ENCODE data around the gene DMBX1. TPM values are rescaled to one million over a fixed set of nuclear protein-coding genes. Genes with fewer than 3 reads are reported as not detected.

Gene DMBX1
- polyA plus RNA-seq, 4 donors: 0.01 TPM; not detected in 3

DNA sequence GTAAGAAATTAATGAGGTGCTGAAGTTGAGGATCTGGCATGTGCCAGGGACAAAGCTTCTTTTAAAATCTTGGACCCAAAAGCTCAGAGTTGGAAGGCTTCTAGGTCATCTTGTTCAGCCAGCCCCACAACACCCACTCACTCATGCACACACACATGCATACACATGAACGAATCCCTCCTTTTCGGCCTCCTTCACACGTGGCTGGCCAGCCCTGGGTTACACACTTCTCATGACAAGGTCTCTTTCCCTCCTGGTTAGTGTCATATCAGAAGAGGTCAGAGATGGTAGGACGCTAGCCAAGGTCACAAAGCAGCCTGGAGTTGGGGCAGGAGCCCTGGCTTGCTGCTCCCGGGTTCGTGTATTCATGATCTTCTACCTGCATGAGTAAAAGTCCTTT is 6.9 kb downstream of the DMBX1 start:
- H3K9me3 ChIP-seq (ENCODE audit: control insufficient read depth in 2 of 2, insufficient read depth in 1 of 2, low read depth in 1 of 2, low read length in 1 of 2): peaks cover 0 to 2% of the 10 kb centered on the region in 2 donors
- 49 to 69% (median 54%) methylated on average over 6 of the region's 6 CpGs for WGBS, 3 donors

GRCh38 chr1:46497020-46497419 is 7.4 kb downstream of the DMBX1 start:
- no peak for DNase-seq
- Histone ChIP-seq H3K9me3 (ENCODE audit: control insufficient read depth in 2 of 2, insufficient read depth in 1 of 2, low read depth in 1 of 2, low read length in 1 of 2) (no peaks in the 10 kb centered on the region), H3K27ac (ENCODE audit: low read depth in 1 of 3, low read length in 2 of 3) (no peak overlapping the region), H3K27me3 (ENCODE audit: control insufficient read depth in 3 of 3, insufficient read depth in 3 of 3, low read length in 3 of 3) (peaks cover 0 to 72% (median 25%) of the 10 kb centered on the region in 3 donors), H3K36me3 (ENCODE audit: control insufficient read depth in 3 of 3, insufficient read depth in 2 of 3, low read depth in 1 of 3, low read length in 3 of 3) (no peaks in the 10 kb centered on the region), H3K4me3 (ENCODE audit: low read depth in 1 of 3, low read length in 3 of 3) (no peak overlapping the region), H3K4me1 (ENCODE audit: control insufficient read depth in 3 of 3, insufficient read depth in 2 of 3, low read depth in 1 of 3, low read length in 2 of 3) (no peaks in the 10 kb centered on the region)
- WGBS, 3 donors: 68 to 73% (median 72%) methylated on average over 3 of the region's 3 CpGs
- FAIRE-seq: no peak

More for the DNA sequence above, 6.9 kb downstream of the DMBX1 start:
- Histone ChIP-seq H3K36me3 (ENCODE audit: control insufficient read depth in 3 of 3, insufficient read depth in 2 of 3, low read depth in 1 of 3, low read length in 3 of 3) (no peaks in the 10 kb centered on the region), H3K4me1 (ENCODE audit: control insufficient read depth in 3 of 3, insufficient read depth in 2 of 3, low read depth in 1 of 3, low read length in 2 of 3) (no peaks in the 10 kb centered on the region), H3K27ac (ENCODE audit: low read depth in 1 of 3, low read length in 2 of 3) (no peak overlapping the region), H3K4me3 (ENCODE audit: low read depth in 1 of 3, low read length in 3 of 3) (no peak overlapping the region), H3K27me3 (ENCODE audit: control insufficient read depth in 3 of 3, insufficient read depth in 3 of 3, low read length in 3 of 3) (peaks cover 0 to 73% (median 30%) of the 10 kb centered on the region in 3 donors)
- DNase-seq (no peak), FAIRE-seq (no peak)

DNA sequence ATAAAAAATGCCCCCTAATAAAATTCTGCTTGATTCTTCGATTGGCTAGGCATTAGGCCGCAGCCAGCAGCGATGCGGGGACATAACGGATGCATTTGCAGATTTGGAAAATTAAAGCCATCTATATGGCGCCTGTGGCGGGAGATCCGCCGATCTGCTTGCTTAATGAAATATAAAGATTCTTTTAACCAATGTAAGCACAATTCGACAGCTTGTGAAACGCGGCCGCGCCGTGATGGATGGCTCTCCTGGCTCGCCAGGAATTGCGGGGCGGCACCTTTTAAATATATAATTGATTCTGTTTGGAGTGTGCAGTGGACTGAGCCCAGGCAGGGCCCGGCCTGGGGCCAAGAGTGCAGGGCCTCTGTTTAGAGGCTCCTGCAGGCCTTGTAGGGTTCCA is 8.0 kb downstream of the DMBX1 start:
- no peaks in the 10 kb centered on the region for H3K4me1 ChIP-seq (ENCODE audit: control insufficient read depth in 3 of 3, insufficient read depth in 2 of 3, low read depth in 1 of 3, low read length in 2 of 3)
- no peak overlapping the region for H3K4me3 ChIP-seq (ENCODE audit: low read depth in 1 of 3, low read length in 3 of 3)
- no peak overlapping the region for H3K27ac ChIP-seq (ENCODE audit: low read depth in 1 of 3, low read length in 2 of 3)
- H3K9me3 ChIP-seq (ENCODE audit: control insufficient read depth in 2 of 2, insufficient read depth in 1 of 2, low read depth in 1 of 2, low read length in 1 of 2): no peaks in the 10 kb centered on the region
- H3K36me3 ChIP-seq (ENCODE audit: control insufficient read depth in 3 of 3, insufficient read depth in 2 of 3, low read depth in 1 of 3, low read length in 3 of 3): no peaks in the 10 kb centered on the region
- H3K27me3 ChIP-seq (ENCODE audit: control insufficient read depth in 3 of 3, insufficient read depth in 3 of 3, low read length in 3 of 3): peaks cover 0 to 72% (median 21%) of the 10 kb centered on the region in 3 donors
- FAIRE-seq: no peak
- 92 to 93% (median 92%) methylated on average over 19 of the region's 19 CpGs for WGBS, 3 donors
- DNase-seq: no peak

GRCh38 chr1:46501528-46501927 is 11.9 kb downstream of the DMBX1 start:
- FAIRE-seq (no peak), DNase-seq (no peak)
- H3K36me3 ChIP-seq (ENCODE audit: control insufficient read depth in 3 of 3, insufficient read depth in 2 of 3, low read depth in 1 of 3, low read length in 3 of 3): no peaks in the 10 kb centered on the region
- WGBS, 3 donors: 79 to 86% (median 81%) methylated on average over 3 of the region's 3 CpGs
- H3K27ac ChIP-seq (ENCODE audit: low read depth in 1 of 3, low read length in 2 of 3): no peak overlapping the region
- H3K9me3 ChIP-seq (ENCODE audit: control insufficient read depth in 2 of 2, insufficient read depth in 1 of 2, low read depth in 1 of 2, low read length in 1 of 2): no peaks in the 10 kb centered on the region
- H3K4me3 ChIP-seq (ENCODE audit: low read depth in 1 of 3, low read length in 3 of 3): no peak overlapping the region
- no peaks in the 10 kb centered on the region for H3K4me1 ChIP-seq (ENCODE audit: control insufficient read depth in 3 of 3, insufficient read depth in 2 of 3, low read depth in 1 of 3, low read length in 2 of 3)
- peaks cover 0 to 43% (median 7%) of the 10 kb centered on the region in 3 donors for H3K27me3 ChIP-seq (ENCODE audit: control insufficient read depth in 3 of 3, insufficient read depth in 3 of 3, low read length in 3 of 3)

GRCh38 chr1:46503421-46503820 is 13.8 kb downstream of the DMBX1 start:
- no peak for FAIRE-seq
- WGBS, 3 donors: 77 to 87% (median 80%) methylated on average over 4 of the region's 4 CpGs
- H3K27ac ChIP-seq (ENCODE audit: low read depth in 1 of 3, low read length in 2 of 3): no peak overlapping the region

DNA sequence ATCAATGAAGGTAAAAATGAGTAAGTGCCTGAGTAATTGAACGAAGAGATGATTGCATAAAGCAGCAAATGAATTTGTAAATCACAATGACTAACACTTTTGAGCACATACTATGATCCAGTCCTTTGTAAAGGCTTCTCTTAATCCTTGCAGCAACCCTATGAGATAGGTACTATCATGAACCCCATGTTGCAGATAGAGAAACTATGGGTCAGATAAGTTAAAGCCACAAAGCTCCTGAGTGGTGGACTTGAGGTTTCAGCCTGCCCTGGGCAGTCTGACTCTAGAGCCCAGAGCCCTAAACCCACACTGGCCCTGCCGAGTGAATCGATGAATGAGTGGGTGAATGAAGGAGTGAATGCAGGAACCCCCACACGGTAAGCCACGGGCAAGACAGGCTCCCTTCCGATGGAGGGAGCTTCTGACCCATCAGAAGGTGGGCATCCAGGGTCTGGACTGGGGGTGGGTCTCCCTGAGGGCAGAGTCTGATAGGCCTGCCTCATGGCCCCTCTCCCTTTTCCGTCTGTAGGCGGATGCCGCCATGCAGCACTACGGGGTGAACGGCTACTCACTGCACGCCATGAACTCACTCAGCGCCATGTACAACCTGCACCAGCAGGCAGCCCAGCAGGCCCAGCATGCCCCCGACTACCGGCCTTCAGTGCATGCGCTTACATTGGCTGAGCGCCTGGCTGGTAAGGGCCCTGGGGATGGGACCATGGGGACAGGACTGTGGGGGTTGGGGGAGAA is 17.0 kb downstream of the DMBX1 start:
- Histone ChIP-seq H3K4me3 (ENCODE audit: low read depth in 1 of 3, low read length in 3 of 3) (no peak overlapping the region), H3K36me3 (ENCODE audit: control insufficient read depth in 3 of 3, insufficient read depth in 2 of 3, low read depth in 1 of 3, low read length in 3 of 3) (no peaks in the 10 kb centered on the region), H3K4me1 (ENCODE audit: control insufficient read depth in 3 of 3, insufficient read depth in 2 of 3, low read depth in 1 of 3, low read length in 2 of 3) (no peaks in the 10 kb centered on the region), H3K27ac (ENCODE audit: low read depth in 1 of 3, low read length in 2 of 3) (no peak overlapping the region), H3K27me3 (ENCODE audit: control insufficient read depth in 3 of 3, insufficient read depth in 3 of 3, low read length in 3 of 3) (peaks cover 0 to 22% (median 5%) of the 10 kb centered on the region in 3 donors), H3K9me3 (ENCODE audit: control insufficient read depth in 2 of 2, insufficient read depth in 1 of 2, low read depth in 1 of 2, low read length in 1 of 2) (no peaks in the 10 kb centered on the region)
- FAIRE-seq (no peak), DNase-seq (no peak)
- 82 to 86% (median 84%) methylated on average over 17 of the region's 17 CpGs for WGBS, 3 donors

More at GRCh38 chr1:46503421-46503820, 13.8 kb downstream of the DMBX1 start:
- H3K27me3 ChIP-seq (ENCODE audit: control insufficient read depth in 3 of 3, insufficient read depth in 3 of 3, low read length in 3 of 3): peaks cover 0 to 31% (median 7%) of the 10 kb centered on the region in 3 donors
- H3K4me1 ChIP-seq (ENCODE audit: control insufficient read depth in 3 of 3, insufficient read depth in 2 of 3, low read depth in 1 of 3, low read length in 2 of 3): no peaks in the 10 kb centered on the region
- DNase-seq: no peak
- no peaks in the 10 kb centered on the region for H3K36me3 ChIP-seq (ENCODE audit: control insufficient read depth in 3 of 3, insufficient read depth in 2 of 3, low read depth in 1 of 3, low read length in 3 of 3)
- no peak overlapping the region for H3K4me3 ChIP-seq (ENCODE audit: low read depth in 1 of 3, low read length in 3 of 3)
- H3K9me3 ChIP-seq (ENCODE audit: control insufficient read depth in 2 of 2, insufficient read depth in 1 of 2, low read depth in 1 of 2, low read length in 1 of 2): no peaks in the 10 kb centered on the region

- peaks cover 0 to 14% (median under 1%) of the 10 kb centered on the region in 3 donors for H3K27me3 ChIP-seq (ENCODE audit: control insufficient read depth in 3 of 3, insufficient read depth in 3 of 3, low read length in 3 of 3)
- FAIRE-seq (no peak), DNase-seq (no peak)
- H3K4me3 ChIP-seq (ENCODE audit: low read depth in 1 of 3, low read length in 3 of 3): no peak overlapping the region
- H3K27ac ChIP-seq (ENCODE audit: low read depth in 1 of 3, low read length in 2 of 3): no peak overlapping the region
- no peaks in the 10 kb centered on the region for H3K4me1 ChIP-seq (ENCODE audit: control insufficient read depth in 3 of 3, insufficient read depth in 2 of 3, low read depth in 1 of 3, low read length in 2 of 3)
- H3K36me3 ChIP-seq (ENCODE audit: control insufficient read depth in 3 of 3, insufficient read depth in 2 of 3, low read depth in 1 of 3, low read length in 3 of 3): no peaks in the 10 kb centered on the region
- no peaks in the 10 kb centered on the region for H3K9me3 ChIP-seq (ENCODE audit: control insufficient read depth in 2 of 2, insufficient read depth in 1 of 2, low read depth in 1 of 2, low read length in 1 of 2)
- WGBS, 3 donors: 71 to 77% (median 73%) methylated on average over 5 of the region's 5 CpGs
Measured at GRCh38 chr1:46508757-46509156, 19.1 kb downstream of the DMBX1 start.

- DNase-seq: no peak
- FAIRE-seq: no peak
- WGBS, 3 donors: 91 to 93% (median 91%) methylated on average over 19 of the region's 19 CpGs
Measured at GRCh38 chr1:46510341-46510997, 20.8 kb downstream of the DMBX1 start.

More at GRCh38 chr1:46510341-46510997, 20.8 kb downstream of the DMBX1 start:
- no peak overlapping the region for H3K27ac ChIP-seq (ENCODE audit: low read depth in 1 of 3, low read length in 2 of 3)
- H3K4me3 ChIP-seq (ENCODE audit: low read depth in 1 of 3, low read length in 3 of 3): no peak overlapping the region
- H3K9me3 ChIP-seq (ENCODE audit: control insufficient read depth in 2 of 2, insufficient read depth in 1 of 2, low read depth in 1 of 2, low read length in 1 of 2): no peaks in the 10 kb centered on the region
- no peaks in the 10 kb centered on the region for H3K36me3 ChIP-seq (ENCODE audit: control insufficient read depth in 3 of 3, insufficient read depth in 2 of 3, low read depth in 1 of 3, low read length in 3 of 3)
- H3K27me3 ChIP-seq (ENCODE audit: control insufficient read depth in 3 of 3, insufficient read depth in 3 of 3, low read length in 3 of 3): peaks cover 0 to 14% (median 0%) of the 10 kb centered on the region in 3 donors
- no peaks in the 10 kb centered on the region for H3K4me1 ChIP-seq (ENCODE audit: control insufficient read depth in 3 of 3, insufficient read depth in 2 of 3, low read depth in 1 of 3, low read length in 2 of 3)

All from small intestine (tissue), 7 donors.